Brain microvascular endothelial cell (primary cell): ENCODE results near the gene USP15.
A peak's percentile ranks its signal among the peaks of the same experiment; 100 is the strongest.

Source experiments
- DNase-seq: peaks from one replicate; pipeline ENCODE4 v3.0.0-alpha.2; 2020
- H3K27ac ChIP-seq: fragments of 250-450 bp; sonication (Bioruptor Pico); 2 replicates; pipeline ENCODE4 v1.5.1; 2020; ENCODE audit warnings: mild to moderate bottlenecking, moderate library complexity
- H3K27me3 ChIP-seq: fragments of 250-450 bp; sonication (Bioruptor Pico); replicated peaks from 2 replicates; pipeline ENCODE4 v1.5.1; 2020; ENCODE audit warnings: mild to moderate bottlenecking
- H3K36me3 ChIP-seq: fragments of 250-450 bp; sonication (Bioruptor Pico); replicated peaks from 2 replicates; pipeline ENCODE4 v1.5.1; 2020; ENCODE audit warnings: mild to moderate bottlenecking
- H3K4me3 ChIP-seq: 2 replicates; pipeline ENCODE4 v1.5.1; 2011; ENCODE audit warnings: low read depth, mild to moderate bottlenecking, control low read depth, low read length, moderate library complexity
- in situ Hi-C: cut with HindIII; loops from 2 replicates; pipeline ENCODE4 v1.10.0; 2017; ENCODE audit warnings: low sequenced_read_pairs, low pct_ligation_motif_present
- TF ChIP-seq, protein P1 (sequence below): IDR thresholded peaks from 2 replicates; pipeline ENCODE4 v1.5.1; 2011; ENCODE audit warnings: low read depth, mild to moderate bottlenecking, moderate library complexity, low read length, control low read depth, inconsistent platforms; ENCODE audit errors: missing control alignments

USP15 gene

DNA sequence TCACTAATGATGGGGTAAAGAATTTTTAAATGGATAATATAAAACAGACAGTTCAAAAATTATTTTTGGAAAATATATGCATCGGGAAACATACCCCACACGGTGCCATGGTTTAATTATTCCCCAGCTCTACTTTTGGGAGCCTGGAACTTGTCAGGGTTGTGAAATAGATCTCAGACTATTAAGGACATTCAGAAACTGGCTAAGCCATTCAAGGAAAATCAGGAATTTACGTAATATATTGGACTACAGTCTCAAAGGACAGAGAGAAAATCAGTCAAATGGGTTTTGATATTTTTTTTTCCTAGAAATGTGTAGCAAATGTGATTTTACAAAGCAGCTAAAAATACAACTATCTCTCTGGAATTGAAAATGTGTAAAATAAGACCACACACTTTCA is 148.9 kb downstream of the USP15 start:
- Histone ChIP-seq H3K4me3 (no peak overlapping the region), H3K36me3 (no peaks in the 10 kb centered on the region), H3K27ac (no peak overlapping the region), H3K27me3 (no peaks in the 10 kb centered on the region)
- TF ChIP-seq, protein P1, sequence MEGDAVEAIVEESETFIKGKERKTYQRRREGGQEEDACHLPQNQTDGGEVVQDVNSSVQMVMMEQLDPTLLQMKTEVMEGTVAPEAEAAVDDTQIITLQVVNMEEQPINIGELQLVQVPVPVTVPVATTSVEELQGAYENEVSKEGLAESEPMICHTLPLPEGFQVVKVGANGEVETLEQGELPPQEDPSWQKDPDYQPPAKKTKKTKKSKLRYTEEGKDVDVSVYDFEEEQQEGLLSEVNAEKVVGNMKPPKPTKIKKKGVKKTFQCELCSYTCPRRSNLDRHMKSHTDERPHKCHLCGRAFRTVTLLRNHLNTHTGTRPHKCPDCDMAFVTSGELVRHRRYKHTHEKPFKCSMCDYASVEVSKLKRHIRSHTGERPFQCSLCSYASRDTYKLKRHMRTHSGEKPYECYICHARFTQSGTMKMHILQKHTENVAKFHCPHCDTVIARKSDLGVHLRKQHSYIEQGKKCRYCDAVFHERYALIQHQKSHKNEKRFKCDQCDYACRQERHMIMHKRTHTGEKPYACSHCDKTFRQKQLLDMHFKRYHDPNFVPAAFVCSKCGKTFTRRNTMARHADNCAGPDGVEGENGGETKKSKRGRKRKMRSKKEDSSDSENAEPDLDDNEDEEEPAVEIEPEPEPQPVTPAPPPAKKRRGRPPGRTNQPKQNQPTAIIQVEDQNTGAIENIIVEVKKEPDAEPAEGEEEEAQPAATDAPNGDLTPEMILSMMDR: no peak
- in situ Hi-C loops: no loop called here
- no peak for DNase-seq

DNA sequence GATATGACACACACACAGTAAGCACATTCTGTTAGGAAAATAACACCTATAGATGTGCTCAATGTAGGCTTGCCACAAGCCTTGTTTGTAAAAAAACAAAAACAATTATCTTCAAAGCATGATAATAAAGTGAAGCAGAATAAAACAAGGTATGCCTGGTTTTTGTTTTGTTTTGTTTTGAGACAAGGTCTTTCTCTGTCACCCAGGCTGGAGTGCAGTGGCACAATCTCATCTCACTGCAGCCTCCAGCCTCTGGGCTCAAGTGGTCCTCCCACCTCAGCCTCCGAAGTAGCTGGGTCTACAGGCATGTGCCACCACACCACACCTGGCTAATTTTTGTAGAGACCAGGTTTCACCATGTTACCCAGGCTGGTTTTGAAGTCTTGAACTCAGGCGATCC is 154.0 kb downstream of the USP15 start:
- TF ChIP-seq, protein P1: no peak
- in situ Hi-C loops: no loop called here
- DNase-seq: no peak
- Histone ChIP-seq H3K36me3 (no peaks in the 10 kb centered on the region), H3K27ac (no peak overlapping the region), H3K27me3 (no peaks in the 10 kb centered on the region), H3K4me3 (no peak overlapping the region)

GRCh38 chr12:62426089-62426488 is 165.9 kb downstream of the USP15 start:
- Histone ChIP-seq H3K4me3 (no peak overlapping the region), H3K27ac (no peak overlapping the region), H3K27me3 (no peaks in the 10 kb centered on the region), H3K36me3 (no peaks in the 10 kb centered on the region)
- DNase-seq: peak; percentile 9
- TF ChIP-seq, protein P1: no peak
- in situ Hi-C loops: no loop called here

DNA sequence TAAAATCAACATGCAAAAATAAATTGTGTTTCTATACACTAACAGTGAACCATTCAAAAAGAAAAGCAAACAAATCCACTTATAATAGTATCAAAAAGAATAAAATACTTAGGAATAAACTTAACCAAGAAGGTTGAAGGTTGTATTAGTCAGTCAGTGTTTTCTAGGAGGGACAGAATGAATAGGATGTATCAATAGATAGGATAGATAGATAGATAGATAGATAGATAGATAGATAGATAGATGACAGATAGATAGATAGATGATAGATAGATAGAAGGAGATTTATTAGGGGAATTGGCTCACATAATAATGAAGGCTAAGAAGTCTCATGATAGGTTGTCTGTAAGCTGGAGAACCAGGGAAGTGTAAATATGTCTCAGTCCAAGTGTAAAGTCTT is 169.3 kb downstream of the USP15 start:
- DNase-seq: no peak
- H3K36me3 ChIP-seq: no peaks in the 10 kb centered on the region
- no peak overlapping the region for H3K27ac ChIP-seq
- no peak overlapping the region for H3K4me3 ChIP-seq
- in situ Hi-C loops: no loop called here
- H3K27me3 ChIP-seq: no peaks in the 10 kb centered on the region
- TF ChIP-seq, protein P1: no peak

DNA sequence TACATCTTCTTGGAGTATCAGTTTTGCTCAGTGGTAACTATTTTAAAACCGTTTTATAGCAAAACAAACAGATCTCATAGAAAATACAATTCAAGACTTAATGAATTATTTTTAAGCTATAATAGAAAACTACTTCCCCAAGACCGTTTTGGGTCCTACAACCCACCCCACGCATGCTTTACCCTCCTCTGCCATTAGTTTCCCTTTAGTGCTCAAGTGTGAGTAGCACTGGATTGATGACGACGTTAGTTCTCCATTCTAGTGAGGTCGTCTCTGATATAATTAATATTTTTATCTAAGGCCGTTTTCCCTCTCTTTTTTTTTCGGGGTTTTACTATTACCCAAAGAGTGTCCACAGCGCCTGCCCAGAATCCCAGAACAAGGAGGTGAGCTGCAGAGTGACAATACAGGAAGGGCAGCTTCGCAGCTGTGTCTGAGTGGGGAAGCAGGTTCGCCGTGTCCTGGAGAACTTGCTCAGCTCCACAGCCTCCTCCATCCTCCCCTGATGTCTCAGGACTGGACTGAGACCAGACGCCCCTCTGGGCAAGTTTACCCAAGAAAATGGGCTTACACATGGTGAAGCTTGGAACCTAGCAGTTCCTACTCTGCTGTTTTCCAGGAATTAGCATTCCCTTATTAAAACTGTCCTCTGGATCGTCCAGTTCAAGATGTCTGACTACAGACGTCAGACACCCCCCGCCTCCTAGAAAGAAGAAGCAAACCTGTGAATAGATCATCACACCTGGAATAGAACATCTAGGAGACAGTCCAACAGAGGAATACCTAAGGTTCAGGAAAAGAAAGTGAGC is 174.5 kb downstream of the USP15 start:
- no peak for DNase-seq

More for the DNA sequence above, 174.5 kb downstream of the USP15 start:
- in situ Hi-C loops: no loop called here
- no peaks in the 10 kb centered on the region for H3K36me3 ChIP-seq
- H3K4me3 ChIP-seq: peak overlapping the region; percentile 58
- H3K27ac ChIP-seq: no peak overlapping the region
- H3K27me3 ChIP-seq: no peaks in the 10 kb centered on the region
- TF ChIP-seq, protein P1: no peak
